ENCODE measurements around the gene APOB. TPM values are rescaled to one million over a fixed set of nuclear protein-coding genes. Genes with fewer than 3 reads are reported as not detected.

The APOB gene
- total and polyA plus RNA-seq, 10 of the 15 experiments (the other 5 are each of a cell fraction or from before 2014, with no cell fraction given): 1.4 TPM; not detected in 9

DNA sequence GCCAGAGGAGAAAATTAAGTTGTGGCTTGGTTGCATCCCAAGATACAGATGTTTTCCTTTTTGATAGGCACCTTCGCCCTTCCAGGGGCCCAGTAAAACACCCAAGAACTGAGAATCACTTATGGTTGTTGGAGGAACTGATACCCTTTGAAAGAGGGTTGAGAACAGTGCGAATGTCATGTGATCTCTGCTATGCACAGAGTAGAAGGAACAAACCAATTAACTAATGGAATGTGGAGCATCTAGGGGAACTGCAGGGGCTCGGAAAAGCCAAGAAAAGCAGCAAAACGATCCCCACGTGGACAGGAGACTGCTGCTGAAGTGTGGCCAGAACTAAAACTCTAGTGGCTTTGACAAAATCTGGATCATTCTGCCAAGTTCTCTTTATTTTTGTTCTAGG is 58.8 kb downstream of the APOB start:
- BruUV-seq (replicated peaks): no TSS peak
- H3K4me1 ChIP-seq (ENCODE audit: control insufficient read depth, insufficient read depth, low read length): no peaks in the 10 kb centered on the region
- ATAC-seq (no peak), DNase-seq (ENCODE audit: low read depth, low spot score) (no peak), FAIRE-seq (no peak)
- H2AFZ ChIP-seq (ENCODE audit: control insufficient read depth, low read depth, low read length): no peak overlapping the region
- H3K79me2 ChIP-seq (ENCODE audit: control insufficient read depth, insufficient read depth, low read length): no peaks in the 10 kb centered on the region
- H3K9ac ChIP-seq (ENCODE audit: control insufficient read depth, insufficient read depth, low read length): no peak overlapping the region
- no peak for TF ChIP-seq CBX3 (IDR thresholded peaks at IDR 0.05; ENCODE audit: borderline replicate concordance, low read depth)
- TF ChIP-seq, protein P1, sequence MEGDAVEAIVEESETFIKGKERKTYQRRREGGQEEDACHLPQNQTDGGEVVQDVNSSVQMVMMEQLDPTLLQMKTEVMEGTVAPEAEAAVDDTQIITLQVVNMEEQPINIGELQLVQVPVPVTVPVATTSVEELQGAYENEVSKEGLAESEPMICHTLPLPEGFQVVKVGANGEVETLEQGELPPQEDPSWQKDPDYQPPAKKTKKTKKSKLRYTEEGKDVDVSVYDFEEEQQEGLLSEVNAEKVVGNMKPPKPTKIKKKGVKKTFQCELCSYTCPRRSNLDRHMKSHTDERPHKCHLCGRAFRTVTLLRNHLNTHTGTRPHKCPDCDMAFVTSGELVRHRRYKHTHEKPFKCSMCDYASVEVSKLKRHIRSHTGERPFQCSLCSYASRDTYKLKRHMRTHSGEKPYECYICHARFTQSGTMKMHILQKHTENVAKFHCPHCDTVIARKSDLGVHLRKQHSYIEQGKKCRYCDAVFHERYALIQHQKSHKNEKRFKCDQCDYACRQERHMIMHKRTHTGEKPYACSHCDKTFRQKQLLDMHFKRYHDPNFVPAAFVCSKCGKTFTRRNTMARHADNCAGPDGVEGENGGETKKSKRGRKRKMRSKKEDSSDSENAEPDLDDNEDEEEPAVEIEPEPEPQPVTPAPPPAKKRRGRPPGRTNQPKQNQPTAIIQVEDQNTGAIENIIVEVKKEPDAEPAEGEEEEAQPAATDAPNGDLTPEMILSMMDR (IDR thresholded peaks at IDR 0.05 in 2 of 3, conservative IDR thresholded peaks at IDR 0.05 in 1 of 3; ENCODE audit: control insufficient read depth in 2 of 3, extremely low read depth in 1 of 3, insufficient read depth in 1 of 3, low read depth in 3 of 3, low read length in 3 of 3): no peak
- TF ChIP-seq, protein P2, sequence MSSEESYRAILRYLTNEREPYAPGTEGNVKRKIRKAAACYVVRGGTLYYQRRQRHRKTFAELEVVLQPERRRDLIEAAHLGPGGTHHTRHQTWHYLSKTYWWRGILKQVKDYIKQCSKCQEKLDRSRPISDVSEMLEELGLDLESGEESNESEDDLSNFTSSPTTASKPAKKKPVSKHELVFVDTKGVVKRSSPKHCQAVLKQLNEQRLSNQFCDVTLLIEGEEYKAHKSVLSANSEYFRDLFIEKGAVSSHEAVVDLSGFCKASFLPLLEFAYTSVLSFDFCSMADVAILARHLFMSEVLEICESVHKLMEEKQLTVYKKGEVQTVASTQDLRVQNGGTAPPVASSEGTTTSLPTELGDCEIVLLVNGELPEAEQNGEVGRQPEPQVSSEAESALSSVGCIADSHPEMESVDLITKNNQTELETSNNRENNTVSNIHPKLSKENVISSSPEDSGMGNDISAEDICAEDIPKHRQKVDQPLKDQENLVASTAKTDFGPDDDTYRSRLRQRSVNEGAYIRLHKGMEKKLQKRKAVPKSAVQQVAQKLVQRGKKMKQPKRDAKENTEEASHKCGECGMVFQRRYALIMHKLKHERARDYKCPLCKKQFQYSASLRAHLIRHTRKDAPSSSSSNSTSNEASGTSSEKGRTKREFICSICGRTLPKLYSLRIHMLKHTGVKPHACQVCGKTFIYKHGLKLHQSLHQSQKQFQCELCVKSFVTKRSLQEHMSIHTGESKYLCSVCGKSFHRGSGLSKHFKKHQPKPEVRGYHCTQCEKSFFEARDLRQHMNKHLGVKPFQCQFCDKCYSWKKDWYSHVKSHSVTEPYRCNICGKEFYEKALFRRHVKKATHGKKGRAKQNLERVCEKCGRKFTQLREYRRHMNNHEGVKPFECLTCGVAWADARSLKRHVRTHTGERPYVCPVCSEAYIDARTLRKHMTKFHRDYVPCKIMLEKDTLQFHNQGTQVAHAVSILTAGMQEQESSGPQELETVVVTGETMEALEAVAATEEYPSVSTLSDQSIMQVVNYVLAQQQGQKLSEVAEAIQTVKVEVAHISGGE (CRISPR knock-in tag; IDR thresholded peaks at IDR 0.05): no peak
- no peak for TF ChIP-seq CREM (IDR thresholded peaks at IDR 0.05; ENCODE audit: low read depth)
- intact Hi-C loops (cut with micrococcal nuclease; ENCODE audit: unreplicated experiment) (no loop called here), in situ Hi-C loops (cut with MboI) (no loop called here)
- ChIA-PET CTCF (no interaction called here), SMC1A (ENCODE audit: uncharacterized antibody, unreplicated experiment) (no interaction called here), POLR2A (no interaction called here), RAD21 (ENCODE audit: unreplicated experiment) (no interaction called here)
- H3K9me3 ChIP-seq (replicated peaks; ENCODE audit: control insufficient read depth, insufficient read depth, low read length): no peaks in the 10 kb centered on the region
- H3K27ac ChIP-seq (ENCODE audit: control insufficient read depth, insufficient read depth): no peak overlapping the region
- H3K27me3 ChIP-seq (replicated peaks in 1 of 2; ENCODE audit: control insufficient read depth in 2 of 2, insufficient read depth in 2 of 2, low read length in 1 of 2): peaks cover 0 to 2% of the 10 kb centered on the region in 2 experiments; a peak in 2 of 4 replicates
- WGBS (ENCODE audit: insufficient coverage, insufficient replicate concordance, low lambda C conversion rate, missing lambda C conversion rate): under 1% methylated on average over 5 of the region's 5 CpGs
- H4K20me1 ChIP-seq (ENCODE audit: control insufficient read depth, insufficient read depth): no peaks in the 10 kb centered on the region
- H3K36me3 ChIP-seq (ENCODE audit: control insufficient read depth in 2 of 2, insufficient read depth in 2 of 2, low read length in 1 of 2): no peaks in the 10 kb centered on the region
- H3K4me2 ChIP-seq (ENCODE audit: control insufficient read depth, insufficient read depth): no peak overlapping the region
- H3K4me3 ChIP-seq: no peak overlapping the region
